Caco-2 (cell line): ENCODE data around the gene BCL7A. TPM values are rescaled to one million over a fixed set of nuclear protein-coding genes. Genes with fewer than 3 reads are reported as not detected.

Source experiments
- BruUV-seq: library from RNA; stranded (reverse); fragments of 400-500 nt; replicated peaks from 2 replicates; lab custom pipeline; 2021; lab: Mats Ljungman, UMichigan
- CTCF ChIA-PET: fragments of 300-600 bp; sonication (Branson Sonifier 250); formaldehyde crosslinking; loops from one replicate; lab custom pipeline; 2022; ENCODE audit warnings: antibody characterized with exemption; lab: Charles Lee
- POLR2A ChIA-PET: fragments of 300-600 bp; sonication (Branson Sonifier 250); formaldehyde crosslinking; loops from one replicate; lab custom pipeline; 2022; ENCODE audit warnings: antibody characterized with exemption; lab: Charles Lee
- DNase-seq, 2 experiments: peaks; one replicate each; pipeline versions ENCODE4 v3.0.0 to v3.0.0-alpha.2; 2020 to 2022
- H3K27me3 ChIP-seq: replicated peaks from 2 replicates; pipeline ENCODE4 v1.6.0; 2011; ENCODE audit warnings: low read length; ENCODE audit not compliant: control insufficient read depth, insufficient read depth
- H3K36me3 ChIP-seq: 2 replicates; pipeline ENCODE4 v1.5.1; 2011; ENCODE audit warnings: low read length; ENCODE audit not compliant: control insufficient read depth, insufficient read depth
- H3K4me1 ChIP-seq: fragments of 250-450 bp; sonication (Bioruptor Pico); 2 replicates; pipeline ENCODE4 v1.5.1; 2020; ENCODE audit warnings: mild to moderate bottlenecking
- H3K4me3 ChIP-seq: 2 replicates; pipeline ENCODE4 v1.5.1; 2011; ENCODE audit warnings: low read depth, mild to moderate bottlenecking, control low read depth, low read length
- H3K9me3 ChIP-seq: fragments of 250-450 bp; sonication (Bioruptor Pico); 2 replicates; pipeline ENCODE4 v1.5.1; 2020; ENCODE audit warnings: mild to moderate bottlenecking, moderate library complexity
- H3K27ac Mint-ChIP-seq: one replicate; pipeline ENCODE4 v1.8.0; 2022; ENCODE audit warnings: mixed read lengths; ENCODE audit not compliant: unreplicated experiment
- H3K27me3 Mint-ChIP-seq: one replicate; pipeline ENCODE4 v1.8.0; 2022; ENCODE audit warnings: mixed read lengths; ENCODE audit not compliant: insufficient read depth, unreplicated experiment
- H3K36me3 Mint-ChIP-seq: one replicate; pipeline ENCODE4 v1.8.0; 2022; ENCODE audit warnings: mild to moderate bottlenecking, mixed read lengths; ENCODE audit not compliant: insufficient read depth, unreplicated experiment
- H3K4me1 Mint-ChIP-seq: one replicate; pipeline ENCODE4 v1.8.0; 2022; ENCODE audit warnings: low read depth, mixed read lengths; ENCODE audit not compliant: unreplicated experiment
- H3K4me3 Mint-ChIP-seq: one replicate; pipeline ENCODE4 v1.8.0; 2022; ENCODE audit warnings: mild to moderate bottlenecking, moderate library complexity, mixed read lengths; ENCODE audit not compliant: unreplicated experiment
- H3K9me3 Mint-ChIP-seq: one replicate; pipeline ENCODE4 v1.8.0; 2022; ENCODE audit warnings: mixed read lengths; ENCODE audit not compliant: unreplicated experiment
- intact Hi-C: fragments of 100-400 bp; cut with micrococcal nuclease; formaldehyde crosslinking; loops from one replicate; pipeline ENCODE4 v1.10.0; 2022; ENCODE audit not compliant: unreplicated experiment
- total RNA-seq: library from RNA; stranded (reverse); gene quantifications from 2 replicates; pipeline ENCODE4 v1.2.3, GENCODE V29; 2022
- TF ChIP-seq, protein P1 (sequence below), 2 experiments: fragments of 200-600 bp in 1 of 2; IDR thresholded peaks; 1 replicate in 1 of 2; 2 replicates in 1 of 2; pipeline versions ENCODE4 v1.5.1 to v1.8.0; 2011 to 2022; ENCODE audit warnings: antibody characterized with exemption in 1 of 2, control low read depth in 1 of 2, inconsistent platforms in 1 of 2, low read depth in 1 of 2, low read length in 1 of 2, mild to moderate bottlenecking in 1 of 2, moderate library complexity in 1 of 2; ENCODE audit not compliant: insufficient read depth in 1 of 2, severe bottlenecking in 1 of 2, unreplicated experiment in 1 of 2

BCL7A gene
- total RNA-seq, 1 experiment from 2014 or later: 15.5 TPM

DNA sequence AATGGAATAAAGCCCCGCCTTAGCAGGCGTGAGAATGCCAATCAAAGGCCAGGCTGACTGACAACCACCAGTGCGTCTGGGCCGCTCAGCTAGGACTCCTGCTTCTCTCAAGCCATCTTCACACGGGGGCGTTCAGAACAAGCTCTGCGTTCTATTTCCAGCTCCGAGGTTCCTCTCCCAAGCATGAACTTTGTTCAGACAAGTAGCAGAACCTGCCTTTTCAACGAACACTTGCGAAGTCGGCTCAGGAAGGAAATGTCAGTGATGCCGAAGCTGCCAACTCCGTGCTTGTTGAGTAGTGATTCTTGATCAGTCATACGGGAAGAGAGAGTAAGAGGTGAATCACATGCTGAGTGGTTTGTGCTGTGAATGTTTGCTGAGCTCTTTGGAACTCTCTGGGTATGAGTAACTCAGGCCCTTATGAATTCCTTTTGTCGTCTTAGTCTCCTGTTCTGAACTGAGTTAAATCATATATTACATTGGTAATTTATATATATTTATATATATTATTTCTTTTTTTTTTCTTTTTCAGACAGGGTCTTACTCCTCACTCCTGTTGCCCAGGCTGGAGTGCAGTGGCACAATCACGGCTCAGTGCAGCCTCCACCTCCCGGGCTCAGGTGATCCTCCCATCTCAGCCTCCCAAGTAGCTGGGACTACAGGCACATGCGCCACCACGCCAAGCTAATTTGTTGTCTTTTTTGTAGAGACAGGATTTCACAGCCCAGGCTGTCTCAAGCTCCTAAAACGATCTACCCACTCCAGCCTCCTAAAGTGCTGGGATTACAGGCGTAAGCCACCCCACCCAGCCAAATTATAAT lies 29.4 kb upstream of the BCL7A start:
- no peak for DNase-seq
- no TSS peak for BruUV-seq
- H3K4me3 Mint-ChIP-seq: no peak overlapping the region
- H3K4me1 Mint-ChIP-seq: no peaks in the 10 kb centered on the region
- Histone ChIP-seq H3K9me3 (no peaks in the 10 kb centered on the region), H3K4me1 (peaks cover 8% of the 10 kb centered on the region; the same call in 1 of the 2 replicates), H3K36me3 (no peaks in the 10 kb centered on the region), H3K4me3 (no peak overlapping the region), H3K27me3 (no peaks in the 10 kb centered on the region)
- TF ChIP-seq, protein P1, sequence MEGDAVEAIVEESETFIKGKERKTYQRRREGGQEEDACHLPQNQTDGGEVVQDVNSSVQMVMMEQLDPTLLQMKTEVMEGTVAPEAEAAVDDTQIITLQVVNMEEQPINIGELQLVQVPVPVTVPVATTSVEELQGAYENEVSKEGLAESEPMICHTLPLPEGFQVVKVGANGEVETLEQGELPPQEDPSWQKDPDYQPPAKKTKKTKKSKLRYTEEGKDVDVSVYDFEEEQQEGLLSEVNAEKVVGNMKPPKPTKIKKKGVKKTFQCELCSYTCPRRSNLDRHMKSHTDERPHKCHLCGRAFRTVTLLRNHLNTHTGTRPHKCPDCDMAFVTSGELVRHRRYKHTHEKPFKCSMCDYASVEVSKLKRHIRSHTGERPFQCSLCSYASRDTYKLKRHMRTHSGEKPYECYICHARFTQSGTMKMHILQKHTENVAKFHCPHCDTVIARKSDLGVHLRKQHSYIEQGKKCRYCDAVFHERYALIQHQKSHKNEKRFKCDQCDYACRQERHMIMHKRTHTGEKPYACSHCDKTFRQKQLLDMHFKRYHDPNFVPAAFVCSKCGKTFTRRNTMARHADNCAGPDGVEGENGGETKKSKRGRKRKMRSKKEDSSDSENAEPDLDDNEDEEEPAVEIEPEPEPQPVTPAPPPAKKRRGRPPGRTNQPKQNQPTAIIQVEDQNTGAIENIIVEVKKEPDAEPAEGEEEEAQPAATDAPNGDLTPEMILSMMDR (IDR thresholded peaks at IDR 0.05; ENCODE audit: insufficient read depth in 1 of 2, low read depth in 1 of 2, low read length in 1 of 2, severe bottlenecking in 1 of 2, unreplicated experiment in 1 of 2): no peak
- no peak overlapping the region for H3K27ac Mint-ChIP-seq
- H3K9me3 Mint-ChIP-seq: no peaks in the 10 kb centered on the region
- no peaks in the 10 kb centered on the region for H3K27me3 Mint-ChIP-seq
- ChIA-PET POLR2A (no interaction called here), CTCF (no interaction called here)
- H3K36me3 Mint-ChIP-seq: no peaks in the 10 kb centered on the region
- intact Hi-C loops: no loop called here

DNA sequence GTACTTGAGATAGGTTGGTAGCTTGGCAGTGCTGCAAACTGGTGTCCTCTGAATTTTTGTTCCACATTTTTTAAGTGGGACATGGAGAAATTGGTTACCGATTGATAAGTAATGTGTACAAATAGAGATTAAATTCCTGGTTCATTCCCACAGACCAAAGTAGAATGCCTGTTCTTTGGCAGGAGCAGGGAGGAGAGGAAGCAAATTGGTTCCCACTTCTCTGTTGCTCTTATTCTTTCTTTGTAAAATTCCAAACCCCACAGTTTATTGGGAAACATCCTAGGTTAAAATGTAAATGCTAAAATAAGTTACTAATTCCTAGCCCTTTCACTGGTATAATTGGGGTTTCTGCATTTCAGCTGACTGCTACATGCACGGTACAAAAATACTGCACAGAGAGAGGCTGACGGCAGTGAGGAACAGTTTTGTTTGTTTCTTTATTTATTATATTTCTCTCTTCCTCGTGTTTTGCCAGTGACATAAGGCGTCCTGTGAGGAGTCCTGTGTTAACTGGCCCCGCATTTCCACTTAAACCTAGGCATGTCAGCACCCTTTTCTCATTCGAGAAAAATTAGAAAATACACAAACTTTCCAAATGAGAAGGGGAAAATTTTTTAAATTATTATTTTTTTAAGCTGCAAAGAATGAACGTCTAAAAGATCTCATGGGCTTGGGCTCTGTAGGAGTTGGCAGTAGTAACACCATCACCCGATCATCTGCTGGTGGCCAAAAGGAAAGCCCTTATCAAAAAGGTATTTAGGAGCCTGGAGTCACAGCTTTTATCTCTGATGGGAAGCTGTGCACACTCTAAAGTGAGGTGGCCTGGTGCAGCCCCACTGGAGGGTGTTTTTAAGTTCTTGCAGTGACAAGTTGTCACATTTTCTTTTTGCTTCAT lies 25.4 kb upstream of the BCL7A start:
- Mint-ChIP-seq H3K27ac (no peak overlapping the region), H3K4me1 (no peaks in the 10 kb centered on the region), H3K36me3 (no peaks in the 10 kb centered on the region), H3K4me3 (no peak overlapping the region), H3K27me3 (no peaks in the 10 kb centered on the region), H3K9me3 (no peaks in the 10 kb centered on the region)
- TF ChIP-seq, protein P1 (IDR thresholded peaks at IDR 0.05; ENCODE audit: insufficient read depth in 1 of 2, low read depth in 1 of 2, low read length in 1 of 2, severe bottlenecking in 1 of 2, unreplicated experiment in 1 of 2): no peak
- H3K4me3 ChIP-seq: no peak overlapping the region
- intact Hi-C loops: no loop called here
- BruUV-seq: no TSS peak
- no peak for DNase-seq
- no peaks in the 10 kb centered on the region; the same call in 1 of the 2 replicates for H3K9me3 ChIP-seq
- CTCF ChIA-PET: no interaction called here
- H3K27me3 ChIP-seq: no peaks in the 10 kb centered on the region
- no peaks in the 10 kb centered on the region for H3K36me3 ChIP-seq
- H3K4me1 ChIP-seq: peaks cover 8% of the 10 kb centered on the region; the same call in 1 of the 2 replicates
- POLR2A ChIA-PET: no interaction called here

DNA sequence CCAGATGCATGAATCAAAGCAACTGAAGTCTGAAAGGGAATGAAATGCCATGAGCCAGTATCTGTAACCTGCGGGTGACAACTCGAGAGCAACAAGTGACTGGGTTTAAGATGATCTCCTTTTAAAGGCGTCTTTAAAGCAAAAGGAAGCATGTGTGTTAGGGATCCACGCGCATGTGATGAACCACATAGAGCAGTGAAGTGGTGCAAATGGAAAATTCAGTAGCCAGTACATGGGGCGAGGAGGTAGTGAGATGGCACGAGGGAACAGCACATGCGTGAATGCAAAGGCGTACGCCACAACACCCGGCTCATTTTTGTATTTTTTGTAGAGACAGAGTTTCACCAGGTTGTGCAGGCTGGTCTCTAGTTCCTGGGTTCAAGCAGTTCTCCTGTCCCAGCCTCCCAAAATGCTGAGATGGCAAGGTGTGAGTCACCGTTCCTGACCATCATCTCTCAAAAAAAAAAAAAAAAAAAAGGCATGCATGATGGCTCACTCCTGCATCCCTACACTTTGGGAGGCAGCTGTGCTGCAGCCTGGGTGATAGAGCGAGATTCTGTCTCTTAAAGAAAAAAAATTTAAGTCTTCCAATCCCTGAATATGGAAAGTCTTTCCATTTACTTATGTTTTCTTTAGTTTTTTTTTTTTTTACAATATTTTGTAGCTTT lies 24.6 kb upstream of the BCL7A start:
- TF ChIP-seq, protein P1 (IDR thresholded peaks at IDR 0.05; ENCODE audit: insufficient read depth in 1 of 2, low read depth in 1 of 2, low read length in 1 of 2, severe bottlenecking in 1 of 2, unreplicated experiment in 1 of 2): no peak
- ChIA-PET POLR2A (no interaction called here), CTCF (interaction anchor here (0.7 kb wide), 1 partner anchor 114 kb away, joined by 9 read pairs; no protein-coding TSS in a partner anchor)
- Mint-ChIP-seq H3K9me3 (no peaks in the 10 kb centered on the region), H3K4me1 (no peaks in the 10 kb centered on the region), H3K36me3 (no peaks in the 10 kb centered on the region), H3K27me3 (no peaks in the 10 kb centered on the region), H3K27ac (no peak overlapping the region), H3K4me3 (no peak overlapping the region)
- DNase-seq: no peak
- Histone ChIP-seq H3K4me1 (peaks cover 8% of the 10 kb centered on the region; the same call in 1 of the 2 replicates), H3K36me3 (no peaks in the 10 kb centered on the region), H3K27me3 (no peaks in the 10 kb centered on the region), H3K9me3 (no peaks in the 10 kb centered on the region; the same call in 1 of the 2 replicates), H3K4me3 (no peak overlapping the region)
- BruUV-seq: no TSS peak
- intact Hi-C loops: no loop called here
